NB4 (cell line): ENCODE results near the gene ANO1.

ENCODE experiments used
- CTCF ChIP-seq: IDR thresholded peaks from one replicate; pipeline ENCODE4 v1.5.1; 2012; ENCODE audit warnings: low read depth, low read length
- MYC ChIP-seq: IDR thresholded peaks from 2 replicates; pipeline ENCODE4 v1.6.1; 2011; ENCODE audit warnings: low read depth, low read length
- POLR2A ChIP-seq: IDR thresholded peaks from 2 replicates; pipeline ENCODE4 v1.6.1; 2011; ENCODE audit warnings: mild to moderate bottlenecking; ENCODE audit not compliant: insufficient read length; ENCODE audit errors: extremely low read depth
- TF ChIP-seq, protein P1 (sequence below): IDR thresholded peaks from 2 replicates; pipeline ENCODE4 v1.6.1; 2011; ENCODE audit warnings: low read depth, low read length

DNA sequence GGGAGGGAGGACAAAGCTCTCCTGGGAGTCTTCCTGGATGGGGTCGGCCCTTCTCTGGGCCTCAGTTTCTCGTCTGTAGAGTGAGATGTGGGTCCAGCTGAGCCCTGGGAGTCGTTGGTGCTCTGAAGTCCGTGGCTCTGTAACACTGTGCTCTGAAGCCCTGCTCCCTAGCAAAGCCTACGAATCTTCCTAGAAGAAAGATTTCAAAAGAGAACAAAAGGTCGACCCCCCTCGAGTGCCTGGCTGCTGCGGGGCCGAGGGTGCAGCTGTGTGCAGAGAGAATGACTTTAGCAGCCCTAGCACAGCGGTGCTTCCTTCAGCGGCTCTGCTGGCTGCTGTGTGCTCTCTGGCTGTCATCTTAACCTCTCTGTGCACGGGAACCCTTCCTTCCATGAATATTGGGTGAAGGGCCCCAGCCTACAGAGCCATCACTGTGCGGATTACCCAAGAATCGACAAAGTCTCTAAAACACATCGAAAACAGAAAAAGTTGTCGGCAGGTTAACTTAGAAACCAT is 10.7 kb downstream of the ANO1 start:
- TF ChIP-seq POLR2A (no peak), CTCF (no peak), MYC (no peak)
- TF ChIP-seq, protein P1, sequence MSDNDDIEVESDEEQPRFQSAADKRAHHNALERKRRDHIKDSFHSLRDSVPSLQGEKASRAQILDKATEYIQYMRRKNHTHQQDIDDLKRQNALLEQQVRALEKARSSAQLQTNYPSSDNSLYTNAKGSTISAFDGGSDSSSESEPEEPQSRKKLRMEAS, result no peak
